MM.1S (cell line): ENCODE measurements around the gene WDR70.

Experiments used
- DNase-seq: peaks from one replicate; pipeline ENCODE4 v3.0.0-alpha.2; 2015
- H2AFZ ChIP-seq: fragments of 300-600 bp; sonication (generic); 2 replicates; pipeline ENCODE4 v1.6.0; 2016; ENCODE audit warnings: antibody characterized with exemption, low read length
- H3F3A ChIP-seq: fragments of 300-600 bp; sonication (generic); 2 replicates; pipeline ENCODE4 v1.6.1; 2016; ENCODE audit warnings: mild to moderate bottlenecking, antibody characterized with exemption, low read length, moderate library complexity, mixed read lengths; ENCODE audit not compliant: insufficient read depth
- H3K27ac ChIP-seq: fragments of 300-600 bp; sonication (generic); 2 replicates; pipeline ENCODE4 v1.5.1; 2016; ENCODE audit warnings: mild to moderate bottlenecking, low read length
- H3K27me3 ChIP-seq: fragments of 300-600 bp; sonication (generic); replicated peaks from 2 replicates; pipeline ENCODE4 v1.6.0; 2016; ENCODE audit warnings: low read length; ENCODE audit not compliant: insufficient read depth
- H3K36me3 ChIP-seq: fragments of 300-600 bp; sonication (generic); replicated peaks from 2 replicates; pipeline ENCODE4 v1.6.1; 2016; ENCODE audit warnings: mild to moderate bottlenecking, low read length, mixed read lengths; ENCODE audit not compliant: insufficient read depth
- H3K4me1 ChIP-seq: fragments of 300-600 bp; sonication (generic); 2 replicates; pipeline ENCODE4 v1.6.1; 2016; ENCODE audit warnings: low read length, mixed read lengths
- H3K4me2 ChIP-seq: fragments of 300-600 bp; sonication (generic); 2 replicates; pipeline ENCODE4 v1.6.0; 2016; ENCODE audit warnings: low read depth, low read length
- H3K4me3 ChIP-seq: fragments of 300-600 bp; sonication (generic); 2 replicates; pipeline ENCODE4 v1.5.1; 2016; ENCODE audit warnings: low read length, mixed read lengths
- H3K79me2 ChIP-seq: fragments of 300-600 bp; sonication (generic); 2 replicates; pipeline ENCODE4 v1.6.1; 2016; ENCODE audit warnings: mixed run types, low read length, mixed read lengths
- H3K9ac ChIP-seq: fragments of 300-600 bp; sonication (generic); 2 replicates; pipeline ENCODE4 v1.6.1; 2016; ENCODE audit warnings: low read length, mixed read lengths
- H3K9me2 ChIP-seq: fragments of 300-600 bp; sonication (generic); replicated peaks from 2 replicates; pipeline ENCODE4 v1.6.1; 2016; ENCODE audit warnings: mild to moderate bottlenecking, low read length, mixed read lengths; ENCODE audit not compliant: insufficient read depth
- H3K9me3 ChIP-seq: fragments of 300-600 bp; sonication (generic); replicated peaks from 2 replicates; pipeline ENCODE4 v1.6.1; 2016; ENCODE audit warnings: mild to moderate bottlenecking, low read length, mixed read lengths; ENCODE audit not compliant: insufficient read depth
- H4K20me1 ChIP-seq: fragments of 300-600 bp; sonication (generic); 2 replicates; pipeline ENCODE4 v1.6.1; 2016; ENCODE audit warnings: mild to moderate bottlenecking, low read length, moderate library complexity, mixed read lengths; ENCODE audit not compliant: insufficient read depth
- EZH2 ChIP-seq: fragments of 300-600 bp; sonication (generic); optimal IDR thresholded peaks from 2 replicates; pipeline ENCODE3; 2017; ENCODE audit warnings: low read depth, mild to moderate bottlenecking, antibody characterized with exemption, low read length, mixed read lengths
- EZH2phosphoT487 ChIP-seq: fragments of 300-600 bp; sonication (generic); IDR thresholded peaks from 2 replicates; pipeline ENCODE4 v1.6.1; 2018; ENCODE audit warnings: antibody characterized with exemption, low read length
- TF ChIP-seq, protein P1 (sequence below): fragments of 300-600 bp; sonication (generic); IDR thresholded peaks from 2 replicates; pipeline ENCODE4 v1.5.1; 2016; ENCODE audit warnings: antibody characterized with exemption, low read length, mixed read lengths

Gene WDR70

DNA sequence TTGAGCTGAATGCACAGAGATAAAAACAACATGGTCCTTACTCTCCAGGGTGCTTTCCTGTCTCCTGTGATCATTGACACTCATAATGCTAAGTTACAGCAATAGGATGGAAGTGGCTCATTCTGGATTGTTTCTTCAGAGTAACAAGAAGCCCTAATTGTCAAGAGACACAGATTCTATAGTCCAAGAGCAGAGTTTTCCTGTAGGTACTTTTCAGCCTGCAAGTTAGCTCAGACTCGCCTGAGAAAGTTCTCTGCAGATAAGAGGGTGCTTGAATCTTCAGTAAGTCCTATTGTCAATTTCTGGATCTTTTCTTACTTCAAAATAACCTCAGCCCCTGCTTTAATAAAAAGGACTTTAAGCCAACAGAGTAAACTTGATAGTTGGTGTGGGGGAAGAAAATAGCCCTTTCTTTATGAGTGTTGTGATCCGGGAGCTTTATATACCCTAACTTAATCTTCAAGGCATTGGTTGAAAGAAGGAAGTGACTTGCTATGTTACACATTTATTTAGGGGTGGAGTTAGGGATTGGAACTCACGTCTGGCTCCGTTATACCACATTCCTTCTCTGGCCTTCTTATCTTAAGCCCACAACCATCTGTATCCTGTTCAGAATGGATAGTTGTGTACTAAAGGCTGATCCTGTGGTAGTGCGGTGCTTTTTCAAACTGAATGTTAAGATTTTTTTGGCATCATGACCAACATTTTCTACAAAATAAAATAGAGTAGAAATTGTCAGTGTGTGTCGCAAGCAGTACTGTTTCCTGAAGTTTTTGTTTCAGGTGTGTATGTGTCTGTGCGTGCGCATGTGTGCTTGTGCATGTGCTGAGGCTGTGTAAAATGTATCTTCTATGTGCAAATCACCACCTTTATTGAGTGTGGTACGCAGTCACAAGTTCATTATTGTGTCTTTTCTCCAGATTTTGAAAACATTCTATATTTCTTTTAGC lies 173.9 kb downstream of the WDR70 start:
- TF ChIP-seq, protein P1, sequence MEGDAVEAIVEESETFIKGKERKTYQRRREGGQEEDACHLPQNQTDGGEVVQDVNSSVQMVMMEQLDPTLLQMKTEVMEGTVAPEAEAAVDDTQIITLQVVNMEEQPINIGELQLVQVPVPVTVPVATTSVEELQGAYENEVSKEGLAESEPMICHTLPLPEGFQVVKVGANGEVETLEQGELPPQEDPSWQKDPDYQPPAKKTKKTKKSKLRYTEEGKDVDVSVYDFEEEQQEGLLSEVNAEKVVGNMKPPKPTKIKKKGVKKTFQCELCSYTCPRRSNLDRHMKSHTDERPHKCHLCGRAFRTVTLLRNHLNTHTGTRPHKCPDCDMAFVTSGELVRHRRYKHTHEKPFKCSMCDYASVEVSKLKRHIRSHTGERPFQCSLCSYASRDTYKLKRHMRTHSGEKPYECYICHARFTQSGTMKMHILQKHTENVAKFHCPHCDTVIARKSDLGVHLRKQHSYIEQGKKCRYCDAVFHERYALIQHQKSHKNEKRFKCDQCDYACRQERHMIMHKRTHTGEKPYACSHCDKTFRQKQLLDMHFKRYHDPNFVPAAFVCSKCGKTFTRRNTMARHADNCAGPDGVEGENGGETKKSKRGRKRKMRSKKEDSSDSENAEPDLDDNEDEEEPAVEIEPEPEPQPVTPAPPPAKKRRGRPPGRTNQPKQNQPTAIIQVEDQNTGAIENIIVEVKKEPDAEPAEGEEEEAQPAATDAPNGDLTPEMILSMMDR = no peak
- TF ChIP-seq EZH2 = no peak
- no peak for TF ChIP-seq EZH2phosphoT487
- H3K79me2 ChIP-seq = no peaks in the 10 kb centered on the region
- no peaks in the 10 kb centered on the region for H3K9me3 ChIP-seq
- 0 out of 2 replicates have a peak, but pooled peaks cover 3% of the 10 kb centered on the region for H3K4me1 ChIP-seq
- no peaks in the 10 kb centered on the region for H3K36me3 ChIP-seq
- DNase-seq = no peak
- H2AFZ ChIP-seq = no peak overlapping the region
- no peak overlapping the region for H3K27ac ChIP-seq
- H3K9me2 ChIP-seq = no peaks in the 10 kb centered on the region
- no peaks in the 10 kb centered on the region for H4K20me1 ChIP-seq
- H3F3A ChIP-seq = no peaks in the 10 kb centered on the region
- no peak overlapping the region for H3K4me2 ChIP-seq
- no peak overlapping the region for H3K9ac ChIP-seq
- H3K4me3 ChIP-seq = no peak overlapping the region
- H3K27me3 ChIP-seq = no peaks in the 10 kb centered on the region

DNA sequence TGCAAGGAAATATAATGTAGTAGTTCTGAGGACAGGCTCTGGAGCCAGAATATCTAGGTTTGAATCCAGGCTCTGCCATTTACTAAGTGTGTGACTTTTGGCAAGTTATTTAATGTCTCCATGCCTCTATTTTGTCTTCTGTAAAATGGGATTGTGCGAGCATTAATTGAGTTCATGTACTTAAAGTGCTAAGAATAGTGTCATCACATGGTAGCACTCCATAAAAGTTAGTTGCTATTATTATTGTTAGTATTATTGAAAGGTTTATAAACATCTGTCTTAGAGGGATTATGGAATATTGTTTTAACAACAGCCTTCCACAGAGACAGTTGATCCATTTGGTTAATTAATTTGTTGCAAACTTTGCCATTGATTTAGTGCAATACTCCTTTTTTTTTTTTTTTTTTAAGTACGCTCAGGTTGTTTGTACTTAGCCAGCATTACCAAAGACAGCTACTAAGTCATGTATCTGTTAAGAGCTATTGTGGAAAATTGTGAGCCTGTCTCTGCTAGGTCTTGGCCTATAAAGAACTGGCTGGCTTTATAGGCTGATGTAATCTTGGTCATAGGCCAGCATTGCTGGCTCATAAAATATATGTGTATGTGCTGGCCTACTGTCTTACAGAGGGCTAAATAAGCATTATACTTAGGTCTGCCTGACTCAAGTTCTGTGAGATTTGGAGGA lies 174.7 kb downstream of the WDR70 start:
- Histone ChIP-seq H2AFZ (no peak overlapping the region), H3F3A (no peaks in the 10 kb centered on the region), H3K27ac (no peak overlapping the region), H4K20me1 (no peaks in the 10 kb centered on the region), H3K27me3 (no peaks in the 10 kb centered on the region), H3K4me3 (no peak overlapping the region), H3K79me2 (no peaks in the 10 kb centered on the region), H3K9ac (no peak overlapping the region), H3K9me2 (no peaks in the 10 kb centered on the region), H3K36me3 (no peaks in the 10 kb centered on the region), H3K4me1 (0 out of 2 replicates have a peak, but pooled peaks cover 4% of the 10 kb centered on the region), H3K4me2 (no peak overlapping the region), H3K9me3 (no peaks in the 10 kb centered on the region)
- no peak for DNase-seq
- no peak for TF ChIP-seq EZH2phosphoT487
- TF ChIP-seq, protein P1 = no peak
- no peak for TF ChIP-seq EZH2

DNA sequence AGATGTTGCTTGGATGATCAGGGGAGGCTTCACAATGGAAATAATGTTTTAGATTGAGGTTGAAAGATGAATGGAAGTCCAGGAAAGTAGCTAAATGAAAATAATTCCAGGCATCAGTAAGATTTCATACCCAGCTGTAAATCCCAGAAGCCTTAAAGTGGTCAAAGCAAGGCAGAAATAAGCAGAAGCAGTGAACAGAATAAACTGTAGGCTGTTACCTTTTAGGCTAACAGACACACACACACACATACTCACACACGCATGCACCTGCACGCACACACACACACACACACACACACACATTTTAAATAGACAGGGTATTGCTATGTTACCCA lies 175.3 kb downstream of the WDR70 start:
- no peak overlapping the region for H3K9ac ChIP-seq
- no peak overlapping the region for H3K4me2 ChIP-seq
- DNase-seq = no peak
- H3F3A ChIP-seq = no peaks in the 10 kb centered on the region
- H3K9me3 ChIP-seq = no peaks in the 10 kb centered on the region
- no peaks in the 10 kb centered on the region for H3K36me3 ChIP-seq
- H3K27ac ChIP-seq = no peak overlapping the region
- no peaks in the 10 kb centered on the region for H3K9me2 ChIP-seq
- H2AFZ ChIP-seq = no peak overlapping the region
- no peak overlapping the region for H3K4me3 ChIP-seq
- H3K79me2 ChIP-seq = no peaks in the 10 kb centered on the region
- 0 out of 2 replicates have a peak, but pooled peaks cover 4% of the 10 kb centered on the region for H3K4me1 ChIP-seq
- no peaks in the 10 kb centered on the region for H4K20me1 ChIP-seq
- no peaks in the 10 kb centered on the region for H3K27me3 ChIP-seq
- no peak for TF ChIP-seq EZH2phosphoT487
- TF ChIP-seq, protein P1 = no peak
- TF ChIP-seq EZH2 = no peak
